C1 segment of cervical spinal cord (tissue), 14 donors: ENCODE results near the gene APOM.

Experiments used
- DNase-seq, 14 donors: peaks; one replicate each; lab custom pipeline; 2025; lab: John Stamatoyannopoulos, UW

The APOM gene

GRCh38 chr6:31655349-31656237 lies at the start of gene APOM:
Gene APOM, plus strand, starts transcription at chr6:31655894. Its CDS starts 73 bp downstream, at chr6:31655967.
- no peak for DNase-seq

- no peak for DNase-seq
Measured at GRCh38 chr6:31607317-31607716, 48.4 kb upstream of the APOM start.

- no peak for DNase-seq
Measured at GRCh38 chr6:31609519-31610406, 45.9 kb upstream of the APOM start.

- no peak for DNase-seq
Measured at GRCh38 chr6:31610968-31611367, 44.7 kb upstream of the APOM start.

- peak in 3 of 14 donors; percentile 13 to 14 (median 13) for DNase-seq
Measured at GRCh38 chr6:31614075-31614619, 41.5 kb upstream of the APOM start.

- DNase-seq, result peak in 4 of 14 donors; percentile 14 to 32 (median 16)
Measured at GRCh38 chr6:31614684-31615578, 40.8 kb upstream of the APOM start, which contains the start of gene AIF1. Gene AIF1, plus strand, starts transcription at chr6:31615234. Its CDS starts 96 bp downstream, at chr6:31615330.

- DNase-seq, result peak in 4 of 14 donors; percentile 13 to 40 (median 22)
Measured at GRCh38 chr6:31615748-31616147, 39.9 kb upstream of the APOM start.

- no peak for DNase-seq
Measured at GRCh38 chr6:31617010-31617409, 38.7 kb upstream of the APOM start.

- peak; percentile 92 to 100 (median 98) for DNase-seq
Measured at GRCh38 chr6:31619805-31620585, 35.7 kb upstream of the APOM start.

GRCh38 chr6:31620586-31621319 lies 34.9 kb upstream of the APOM start, which contains the start of gene PRRC2A:
Gene PRRC2A, plus strand, starts transcription at chr6:31620715. Its CDS starts 2,075 bp downstream, at chr6:31622790.
- peak in 9 of 14 donors; percentile 78 to 99 (median 85) for DNase-seq

- peak in 1 of 14 donors; percentile 5 for DNase-seq
Measured at GRCh38 chr6:31621320-31621939, 34.3 kb upstream of the APOM start.

- DNase-seq, result peak in 1 of 14 donors; percentile 13
Measured at GRCh38 chr6:31621991-31622390, 33.7 kb upstream of the APOM start.

- peak in 1 of 14 donors; percentile 10 for DNase-seq
Measured at GRCh38 chr6:31622684-31623091, 33.0 kb upstream of the APOM start.

GRCh38 chr6:31624070-31624469 lies 31.6 kb upstream of the APOM start:
- no peak for DNase-seq

GRCh38 chr6:31626952-31627351 lies 28.7 kb upstream of the APOM start:
- no peak for DNase-seq

GRCh38 chr6:31627690-31628287 lies 27.9 kb upstream of the APOM start:
- DNase-seq, result no peak

- DNase-seq, result no peak
Measured at GRCh38 chr6:31629014-31629413, 26.7 kb upstream of the APOM start.
